GM12878 (cell line): ENCODE measurements around the gene NT5M. TPM values are rescaled to one million over a fixed set of nuclear protein-coding genes. Genes with fewer than 3 reads are reported as not detected.

Source experiments
- ATAC-seq: fragments of 200-7000 bp; cut with Tn5 transposase; 3 replicates; pipeline ENCODE4 v1.9.1; 2020; ENCODE audit warnings: mild to moderate bottlenecking, moderate library complexity
- BruUV-seq: library from RNA; stranded (reverse); fragments of 400-500 nt; replicated peaks from 2 replicates; lab custom pipeline; 2021; lab: Mats Ljungman, UMichigan
- CTCF ChIA-PET: fragments of 300-600 bp; sonication (Branson Sonifier 250); formaldehyde crosslinking; extraction: SDS; loops from one replicate; lab custom pipeline; 2021; ENCODE audit warnings: inconsistent platforms; lab: Yijun Ruan, JAX
- POLR2A ChIA-PET: fragments of 350-600 bp; formaldehyde crosslinking; extraction: SDS; loops from one replicate; lab custom pipeline; 2021; ENCODE audit warnings: inconsistent platforms; lab: Charles Lee
- RAD21 ChIA-PET: fragments of 300-600 bp; sonication (Branson Sonifier 250); formaldehyde crosslinking; loops from one replicate; lab custom pipeline; 2023; ENCODE audit warnings: antibody characterized with exemption; ENCODE audit not compliant: unreplicated experiment; lab: Charles Lee
- SMC1A ChIA-PET: fragments of 300-600 bp; sonication (Branson Sonifier 250); formaldehyde crosslinking; loops from one replicate; lab custom pipeline; 2023; ENCODE audit not compliant: unreplicated experiment, uncharacterized antibody; lab: Charles Lee
- DNase-seq: peaks from one replicate; pipeline ENCODE4 v3.0.0-alpha.2; 2011; ENCODE audit warnings: low read depth, low spot score
- FAIRE-seq: peaks from 3 replicates; lab custom pipeline; 2011; peaks lifted over from hg19 to GRCh38; lab: Jason Lieb, UNC
- H2AFZ ChIP-seq: 2 replicates; pipeline ENCODE4 v1.6.0; 2011; ENCODE audit warnings: low read depth, low read length, control low read depth; ENCODE audit not compliant: control insufficient read depth
- H3K27ac ChIP-seq: 2 replicates; pipeline ENCODE4 v1.5.1; 2011; ENCODE audit warnings: control low read depth; ENCODE audit not compliant: control insufficient read depth, insufficient read depth
- H3K27me3 ChIP-seq, 2 experiments: replicated peaks in 1 of 2; 2 replicates each; pipeline versions ENCODE4 v1.6.0 to v1.6.1; 2011; ENCODE audit warnings: low read length in 1 of 2; ENCODE audit not compliant: control insufficient read depth in 2 of 2, insufficient read depth in 2 of 2
- H3K36me3 ChIP-seq, 2 experiments: 2 replicates each; pipeline ENCODE4 v1.5.1; 2011; ENCODE audit warnings: low read length in 1 of 2; ENCODE audit not compliant: control insufficient read depth in 2 of 2, insufficient read depth in 2 of 2
- H3K4me1 ChIP-seq: 2 replicates; pipeline ENCODE4 v1.6.1; 2011; ENCODE audit warnings: mild to moderate bottlenecking, low read length, moderate library complexity, mixed read lengths; ENCODE audit not compliant: control insufficient read depth, insufficient read depth
- H3K4me2 ChIP-seq: 2 replicates; pipeline ENCODE4 v1.6.0; 2011; ENCODE audit warnings: control low read depth; ENCODE audit not compliant: control insufficient read depth, insufficient read depth
- H3K4me3 ChIP-seq: fragments of 200-600 bp; sonication (generic); 2 replicates; pipeline ENCODE4 v1.5.1; 2016
- H3K79me2 ChIP-seq: 2 replicates; pipeline ENCODE4 v1.6.0; 2011; ENCODE audit warnings: low read length; ENCODE audit not compliant: control insufficient read depth, insufficient read depth
- H3K9ac ChIP-seq: 2 replicates; pipeline ENCODE4 v1.8.0; 2011; ENCODE audit warnings: low read length, control low read depth, mixed read lengths; ENCODE audit not compliant: control insufficient read depth, insufficient read depth
- H3K9me3 ChIP-seq: replicated peaks from 3 replicates; pipeline ENCODE4 v1.5.1; 2011; ENCODE audit warnings: mild to moderate bottlenecking, low read length; ENCODE audit not compliant: control insufficient read depth, insufficient read depth
- H4K20me1 ChIP-seq: 2 replicates; pipeline ENCODE4 v1.6.0; 2011; ENCODE audit not compliant: control insufficient read depth, insufficient read depth
- ASH2L ChIP-seq: fragments of 300-600, 200-600 bp; sonication (generic); IDR thresholded peaks from 2 replicates; pipeline ENCODE4 v1.6.1; 2017; ENCODE audit warnings: low read depth, mild to moderate bottlenecking, borderline replicate concordance
- BCL3 ChIP-seq: IDR thresholded peaks from 2 replicates; pipeline ENCODE4 v1.6.1; 2011; ENCODE audit warnings: borderline replicate concordance, low read depth, mild to moderate bottlenecking, moderate library complexity, low read length; ENCODE audit not compliant: insufficient read depth, poor library complexity, severe bottlenecking
- CREB1 ChIP-seq: IDR thresholded peaks from 2 replicates; pipeline ENCODE4 v1.6.1; 2012; ENCODE audit warnings: low read depth, mild to moderate bottlenecking, inconsistent platforms
- FOS ChIP-seq: IDR thresholded peaks from 3 replicates; pipeline ENCODE4 v1.6.1; 2011; ENCODE audit warnings: borderline replicate concordance; ENCODE audit not compliant: insufficient read length; ENCODE audit errors: extremely low read depth
- FOXK2 ChIP-seq: fragments of 450-650 bp; IDR thresholded peaks from 2 replicates; pipeline ENCODE4 v1.6.1; 2017; ENCODE audit warnings: mild to moderate bottlenecking, moderate library complexity
- MEF2A ChIP-seq: IDR thresholded peaks from 2 replicates; pipeline ENCODE4 v1.6.1; 2011; ENCODE audit warnings: low read depth, mild to moderate bottlenecking, low read length, moderate library complexity; ENCODE audit not compliant: insufficient read depth
- MXI1 ChIP-seq: fragments of 150-350 bp; IDR thresholded peaks from 2 replicates; pipeline ENCODE4 v1.6.1; 2011; ENCODE audit warnings: low read depth, mild to moderate bottlenecking, inconsistent platforms, low read length, improper control_type of control experiment
- NFIC ChIP-seq: IDR thresholded peaks from 2 replicates; pipeline ENCODE4 v1.6.1; 2012; ENCODE audit warnings: low read depth, mild to moderate bottlenecking, inconsistent platforms, low read length, moderate library complexity
- NR2C2 ChIP-seq: IDR thresholded peaks from 2 replicates; pipeline ENCODE4 v1.6.1; 2011; ENCODE audit warnings: borderline replicate concordance, low read depth; ENCODE audit not compliant: control insufficient read depth, insufficient read length
- STAT1 ChIP-seq: fragments of 450-650 bp; conservative IDR thresholded peaks from 2 replicates; pipeline ENCODE4 v1.6.1; 2014; ENCODE audit warnings: antibody characterized with exemption, mild to moderate bottlenecking
- TAF1 ChIP-seq: IDR thresholded peaks from 2 replicates; pipeline ENCODE4 v1.6.1; 2011; ENCODE audit warnings: mild to moderate bottlenecking, low read depth, low read length, borderline replicate concordance
- ZNF217 ChIP-seq: fragments of 450-650 bp; IDR thresholded peaks from 2 replicates; pipeline ENCODE4 v1.6.1; 2017; ENCODE audit warnings: antibody characterized with exemption, mild to moderate bottlenecking
- WGBS: methylation state at CpG from one replicate; pipeline ENCODE4 v1.1.6; 2016; ENCODE audit warnings: low lambda C conversion rate; ENCODE audit not compliant: insufficient replicate concordance, insufficient coverage; ENCODE audit errors: missing lambda C conversion rate; 5-methylcytosine and 5-hydroxymethylcytosine counted together
- in situ Hi-C: fragments of 300-500 bp; cut with MboI; formaldehyde crosslinking; loops from 9 replicates; pipeline ENCODE4 v1.14.3; 2018; ENCODE audit warnings: mixed read lengths
- intact Hi-C: fragments of 100-400 bp; cut with micrococcal nuclease; formaldehyde crosslinking; loops from one replicate; pipeline ENCODE4 v1.14.2; 2022; ENCODE audit not compliant: unreplicated experiment
- polyA plus RNA-seq, 11 experiments: library from polyadenylated mRNA; depleted of rRNA in 4 of 11; unstranded in 6 of 11; stranded (reverse) in 5 of 11; fragments of >200 nt; fragmentation: Nextera tagmentation in 4 of 11; fragmentation: Illumina TruSeq in 1 of 11; extraction: Ambion mirVana in 4 of 11; extraction: Trizol in 1 of 11; gene quantifications; 1 replicate in 1 of 11; 2 replicates in 10 of 11; pipeline versions ENCODE4 v1.2.1 to v1.2.3, GENCODE V29; 2011 to 2016; ENCODE audit warnings: inconsistent platforms in 2 of 11, missing spikeins in 2 of 11, low read depth in 1 of 11
- total RNA-seq, 4 experiments: library from RNA; depleted of rRNA in 3 of 4; stranded (reverse); fragments of >200 nt in 3 of 4; fragmentation: Illumina TruSeq in 1 of 4; extraction: Trizol in 1 of 4; gene quantifications; 2 replicates each; pipeline versions ENCODE4 v1.2.1 to v1.2.3, GENCODE V29; 2013 to 2021
- TF ChIP-seq, protein P1 (sequence below): fragments of 450-650 bp; conservative IDR thresholded peaks from 2 replicates; pipeline ENCODE4 v1.6.1; 2017; ENCODE audit warnings: mild to moderate bottlenecking, moderate library complexity
- TF ChIP-seq, protein P2 (sequence below): fragments of 450-650 bp; IDR thresholded peaks from 2 replicates; pipeline ENCODE4 v1.6.1; 2017; ENCODE audit warnings: mild to moderate bottlenecking, moderate library complexity

NT5M gene
- total and polyA plus RNA-seq, 10 of the 15 experiments (the other 5 are each of a cell fraction or from before 2014, with no cell fraction given): 0.18 to 14.1 (median 2.9) TPM

- Histone ChIP-seq H4K20me1 (no peaks in the 10 kb centered on the region), H3K4me2 (peak within 1 kb of the TSS; percentile 96), H3K4me3 (peak within 1 kb of the TSS; percentile 67), H3K9me3 (no peaks in the 10 kb centered on the region), H3K4me1 (peaks cover 14% of the 10 kb centered on the region), H3K9ac (peak within 1 kb of the TSS; percentile 98), H3K27ac (peak within 1 kb of the TSS; percentile 97), H2AFZ (peak within 1 kb of the TSS; percentile 95), H3K79me2 (peaks cover 48% of the 10 kb centered on the region), H3K27me3 (no peaks in the 10 kb centered on the region), H3K36me3 (peaks cover 0 to 3% of the 10 kb centered on the region in 2 experiments; a peak in 1 of 4 replicates)
- FAIRE-seq: peak; percentile 98
- RAD21 ChIA-PET: interaction anchor here (1.2 to 2.1 kb wide), 3 partner anchors 32 to 138 kb away, joined by 4 to 8 read pairs (median 5); no protein-coding TSS in a partner anchor
- SMC1A ChIA-PET: interaction anchor here (0.9 to 2.8 kb wide), 4 partner anchors 19 to 744 kb away, joined by 3 to 12 read pairs (median 4); no protein-coding TSS in a partner anchor
- POLR2A ChIA-PET: interaction anchor here (0.6 to 0.8 kb wide), 4 partner anchors 20 to 43 kb away, joined by 3 to 5 read pairs (median 3); no protein-coding TSS in a partner anchor
- intact Hi-C loops (no loop called here), in situ Hi-C loops (no loop called here)
- DNase-seq: peak; percentile 84
- ATAC-seq: peak; percentile 96
- BruUV-seq: no TSS peak
- 1% methylated on average over 69 of the region's 80 CpGs for WGBS
- CTCF ChIA-PET: interaction anchor here (0.6 to 2.8 kb wide), 6 partner anchors 11 to 187 kb away, joined by 3 to 13 read pairs (median 3); no protein-coding TSS in a partner anchor
- peak; percentile 61; the same call in 1 of the 2 replicates for TF ChIP-seq TAF1
- no peak for TF ChIP-seq FOXK2
- peak; percentile 91 for TF ChIP-seq CREB1
- no peak for TF ChIP-seq MEF2A
- TF ChIP-seq FOS: peak; percentile 57
- no peak for TF ChIP-seq NR2C2
- TF ChIP-seq BCL3: no peak
- TF ChIP-seq, protein P1, sequence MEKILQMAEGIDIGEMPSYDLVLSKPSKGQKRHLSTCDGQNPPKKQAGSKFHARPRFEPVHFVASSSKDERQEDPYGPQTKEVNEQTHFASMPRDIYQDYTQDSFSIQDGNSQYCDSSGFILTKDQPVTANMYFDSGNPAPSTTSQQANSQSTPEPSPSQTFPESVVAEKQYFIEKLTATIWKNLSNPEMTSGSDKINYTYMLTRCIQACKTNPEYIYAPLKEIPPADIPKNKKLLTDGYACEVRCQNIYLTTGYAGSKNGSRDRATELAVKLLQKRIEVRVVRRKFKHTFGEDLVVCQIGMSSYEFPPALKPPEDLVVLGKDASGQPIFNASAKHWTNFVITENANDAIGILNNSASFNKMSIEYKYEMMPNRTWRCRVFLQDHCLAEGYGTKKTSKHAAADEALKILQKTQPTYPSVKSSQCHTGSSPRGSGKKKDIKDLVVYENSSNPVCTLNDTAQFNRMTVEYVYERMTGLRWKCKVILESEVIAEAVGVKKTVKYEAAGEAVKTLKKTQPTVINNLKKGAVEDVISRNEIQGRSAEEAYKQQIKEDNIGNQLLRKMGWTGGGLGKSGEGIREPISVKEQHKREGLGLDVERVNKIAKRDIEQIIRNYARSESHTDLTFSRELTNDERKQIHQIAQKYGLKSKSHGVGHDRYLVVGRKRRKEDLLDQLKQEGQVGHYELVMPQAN: peak; percentile 90
- peak; percentile 84; the same call in 1 of the 2 replicates for TF ChIP-seq ASH2L
- TF ChIP-seq STAT1: 0 out of 2 replicates have a peak, but pooled peaks have one; percentile 49
- peak; percentile 79 for TF ChIP-seq MXI1
- TF ChIP-seq ZNF217: no peak
- TF ChIP-seq, protein P2, sequence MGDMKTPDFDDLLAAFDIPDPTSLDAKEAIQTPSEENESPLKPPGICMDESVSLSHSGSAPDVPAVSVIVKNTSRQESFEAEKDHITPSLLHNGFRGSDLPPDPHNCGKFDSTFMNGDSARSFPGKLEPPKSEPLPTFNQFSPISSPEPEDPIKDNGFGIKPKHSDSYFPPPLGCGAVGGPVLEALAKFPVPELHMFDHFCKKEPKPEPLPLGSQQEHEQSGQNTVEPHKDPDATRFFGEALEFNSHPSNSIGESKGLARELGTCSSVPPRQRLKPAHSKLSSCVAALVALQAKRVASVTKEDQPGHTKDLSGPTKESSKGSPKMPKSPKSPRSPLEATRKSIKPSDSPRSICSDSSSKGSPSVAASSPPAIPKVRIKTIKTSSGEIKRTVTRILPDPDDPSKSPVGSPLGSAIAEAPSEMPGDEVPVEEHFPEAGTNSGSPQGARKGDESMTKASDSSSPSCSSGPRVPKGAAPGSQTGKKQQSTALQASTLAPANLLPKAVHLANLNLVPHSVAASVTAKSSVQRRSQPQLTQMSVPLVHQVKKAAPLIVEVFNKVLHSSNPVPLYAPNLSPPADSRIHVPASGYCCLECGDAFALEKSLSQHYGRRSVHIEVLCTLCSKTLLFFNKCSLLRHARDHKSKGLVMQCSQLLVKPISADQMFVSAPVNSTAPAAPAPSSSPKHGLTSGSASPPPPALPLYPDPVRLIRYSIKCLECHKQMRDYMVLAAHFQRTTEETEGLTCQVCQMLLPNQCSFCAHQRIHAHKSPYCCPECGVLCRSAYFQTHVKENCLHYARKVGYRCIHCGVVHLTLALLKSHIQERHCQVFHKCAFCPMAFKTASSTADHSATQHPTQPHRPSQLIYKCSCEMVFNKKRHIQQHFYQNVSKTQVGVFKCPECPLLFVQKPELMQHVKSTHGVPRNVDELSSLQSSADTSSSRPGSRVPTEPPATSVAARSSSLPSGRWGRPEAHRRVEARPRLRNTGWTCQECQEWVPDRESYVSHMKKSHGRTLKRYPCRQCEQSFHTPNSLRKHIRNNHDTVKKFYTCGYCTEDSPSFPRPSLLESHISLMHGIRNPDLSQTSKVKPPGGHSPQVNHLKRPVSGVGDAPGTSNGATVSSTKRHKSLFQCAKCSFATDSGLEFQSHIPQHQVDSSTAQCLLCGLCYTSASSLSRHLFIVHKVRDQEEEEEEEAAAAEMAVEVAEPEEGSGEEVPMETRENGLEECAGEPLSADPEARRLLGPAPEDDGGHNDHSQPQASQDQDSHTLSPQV: no peak
- TF ChIP-seq NFIC: no peak
Observed at GRCh38 chr17:17280613-17281549, 22.3 kb upstream of the NT5M start, which contains the start of gene COPS3. Gene COPS3, minus strand, starts transcription at chr17:17281246. Its CDS starts 60 bp downstream, at chr17:17281186.
